H1 (cell line): Measurements from ENCODE around the gene DERL3. TPM values are rescaled to one million over a fixed set of nuclear protein-coding genes. Genes with fewer than 3 reads are reported as not detected.

Experiments used
- CTCF ChIA-PET: fragments of 300-600 bp; sonication (Branson Sonifier 250); formaldehyde crosslinking; loops from one replicate; lab custom pipeline; 2021; ENCODE audit not compliant: partially characterized antibody; lab: Charles Lee
- POLR2A ChIA-PET: fragments of 300-600 bp; sonication (Branson Sonifier 250); formaldehyde crosslinking; loops from one replicate; lab custom pipeline; 2021; ENCODE audit warnings: inconsistent platforms; ENCODE audit not compliant: partially characterized antibody; lab: Charles Lee
- DNase-seq, 2 experiments: peaks; one replicate each; pipeline versions ENCODE4 v3.0.0 to v3.0.0-alpha.2; 2010 to 2022; ENCODE audit warnings: low spot score in 2 of 2, low read depth in 1 of 2, mixed read lengths in 1 of 2
- FAIRE-seq: peaks from 2 replicates; lab custom pipeline; 2011; peaks lifted over from hg19 to GRCh38; lab: Jason Lieb, UNC
- H2AFZ ChIP-seq: 2 replicates; pipeline ENCODE4 v1.8.1; 2012; ENCODE audit warnings: low read length, inconsistent platforms
- H2AK5ac ChIP-seq: 2 replicates; pipeline ENCODE4 v1.6.1; 2013; ENCODE audit warnings: low read depth, low read length
- H2BK120ac ChIP-seq: replicated peaks from 2 replicates; pipeline ENCODE3; 2013; ENCODE audit warnings: low read depth, low read length, inconsistent platforms
- H2BK12ac ChIP-seq: 2 replicates; pipeline ENCODE4 v1.6.1; 2013; ENCODE audit warnings: low read depth, low read length
- H2BK15ac ChIP-seq: 2 replicates; pipeline ENCODE4 v1.6.1; 2013; ENCODE audit warnings: low read length
- H2BK20ac ChIP-seq: 2 replicates; pipeline ENCODE4 v1.6.1; 2013; ENCODE audit warnings: low read length
- H2BK5ac ChIP-seq: 2 replicates; pipeline ENCODE4 v1.6.1; 2013; ENCODE audit warnings: low read depth, low read length
- H3K14ac ChIP-seq: 2 replicates; pipeline ENCODE4 v1.6.1; 2013; ENCODE audit warnings: inconsistent platforms; ENCODE audit not compliant: insufficient read length
- H3K18ac ChIP-seq: 2 replicates; pipeline ENCODE4 v1.6.1; 2013; ENCODE audit warnings: low read length; ENCODE audit errors: extremely low read depth
- H3K23ac ChIP-seq: 2 replicates; pipeline ENCODE4 v1.6.1; 2013; ENCODE audit warnings: inconsistent platforms; ENCODE audit not compliant: insufficient read length
- H3K23me2 ChIP-seq: 2 replicates; pipeline ENCODE4 v1.6.1; 2013; ENCODE audit warnings: low read depth, low read length
- H3K27ac ChIP-seq: 2 replicates; pipeline ENCODE4 v1.6.1; 2011; ENCODE audit warnings: low read depth, low read length, inconsistent platforms
- H3K27me3 ChIP-seq, 4 experiments: replicated peaks in 1 of 4; 1 replicate in 1 of 4; 2 replicates in 3 of 4; pipeline versions ENCODE4 v1.6.1 to v1.8.1; 2011 to 2013; ENCODE audit warnings: low read length in 3 of 4, mild to moderate bottlenecking in 3 of 4, inconsistent platforms in 2 of 4, mixed read lengths in 2 of 4, moderate library complexity in 1 of 4; ENCODE audit not compliant: control insufficient read depth in 3 of 4, insufficient read depth in 3 of 4; ENCODE audit errors: extremely low read depth in 1 of 4
- H3K36me3 ChIP-seq, 4 experiments: 2 replicates each; pipeline versions ENCODE4 v1.6.1 to v1.8.1; 2011 to 2013; ENCODE audit warnings: mild to moderate bottlenecking in 4 of 4, low read length in 3 of 4, moderate library complexity in 2 of 4, control low read depth in 1 of 4, inconsistent platforms in 1 of 4; ENCODE audit not compliant: insufficient read depth in 4 of 4, control insufficient read depth in 2 of 4
- H3K4ac ChIP-seq: replicated peaks from 2 replicates; pipeline ENCODE3; 2013; ENCODE audit warnings: low read length, low read depth, mixed read lengths, inconsistent platforms; ENCODE audit not compliant: insufficient read length
- H3K4me1 ChIP-seq, 4 experiments: replicated peaks in 1 of 4; 1 replicate in 1 of 4; 2 replicates in 3 of 4; pipeline versions ENCODE4 v1.6.1 to v1.8.1; 2011 to 2013; ENCODE audit warnings: low read length in 3 of 4, inconsistent platforms in 2 of 4, mixed read lengths in 1 of 4; ENCODE audit not compliant: insufficient read depth in 4 of 4, control insufficient read depth in 3 of 4
- H3K4me2 ChIP-seq, 2 experiments: 2 replicates each; pipeline versions ENCODE4 v1.6.1 to v1.8.1; 2011 to 2013; ENCODE audit warnings: low read depth in 2 of 2, low read length in 2 of 2, control low read depth in 1 of 2, inconsistent platforms in 1 of 2, mild to moderate bottlenecking in 1 of 2; ENCODE audit not compliant: insufficient read depth in 1 of 2
- H3K4me3 ChIP-seq, 4 experiments: fragments of 200-600, 300-600 bp in 1 of 4; sonication (generic), shearing (Covaris generic), sonication (Bioruptor Twin) in 1 of 4; 2 replicates each; pipeline versions ENCODE4 v1.5.1 to v1.8.1; 2011 to 2016; ENCODE audit warnings: low read length in 4 of 4, low read depth in 3 of 4, control low read depth in 2 of 4, inconsistent platforms in 2 of 4, mild to moderate bottlenecking in 2 of 4, mixed read lengths in 1 of 4, moderate library complexity in 1 of 4; ENCODE audit not compliant: insufficient read depth in 2 of 4; ENCODE audit errors: extremely low read depth in 1 of 4
- H3K56ac ChIP-seq: replicated peaks from 2 replicates; pipeline ENCODE3; 2013; ENCODE audit warnings: low read depth, mild to moderate bottlenecking, mixed read lengths, low read length, inconsistent platforms; ENCODE audit not compliant: insufficient read length
- H3K79me1 ChIP-seq: 2 replicates; pipeline ENCODE4 v1.6.1; 2013; ENCODE audit warnings: low read depth, low read length, control low read depth
- H3K79me2 ChIP-seq, 2 experiments: 2 replicates each; pipeline versions ENCODE4 v1.6.1 to v1.8.1; 2012 to 2013; ENCODE audit warnings: low read length in 2 of 2, mild to moderate bottlenecking in 2 of 2, inconsistent platforms in 1 of 2; ENCODE audit not compliant: insufficient read depth in 2 of 2, control insufficient read depth in 1 of 2
- H3K9ac ChIP-seq, 4 experiments: replicated peaks in 1 of 4; 1 replicate in 1 of 4; 2 replicates in 3 of 4; pipeline versions ENCODE4 v1.6.1 to v1.8.1; 2011 to 2013; ENCODE audit warnings: low read depth in 3 of 4, low read length in 3 of 4, control low read depth in 2 of 4, mild to moderate bottlenecking in 2 of 4, moderate library complexity in 2 of 4, inconsistent platforms in 1 of 4; ENCODE audit errors: extremely low read depth in 1 of 4
- H3K9me3 ChIP-seq, 2 experiments: 2 replicates each; pipeline versions ENCODE4 v1.6.1 to v1.8.1; 2012 to 2013; ENCODE audit warnings: mild to moderate bottlenecking in 2 of 2, moderate library complexity in 2 of 2, control low read depth in 1 of 2, inconsistent platforms in 1 of 2, low read depth in 1 of 2, low read length in 1 of 2, mixed read lengths in 1 of 2; ENCODE audit not compliant: insufficient read depth in 2 of 2
- H4K20me1 ChIP-seq, 2 experiments: replicated peaks in 1 of 2; 2 replicates each; pipeline versions ENCODE3 to v1.8.1; 2011 to 2013; ENCODE audit warnings: inconsistent platforms in 2 of 2, low read length in 2 of 2, mild to moderate bottlenecking in 1 of 2; ENCODE audit not compliant: insufficient read depth in 2 of 2, control insufficient read depth in 1 of 2
- H4K5ac ChIP-seq: 2 replicates; pipeline ENCODE4 v1.6.1; 2013; ENCODE audit warnings: low read length, low read depth, mixed read lengths, inconsistent platforms; ENCODE audit not compliant: insufficient read length
- H4K8ac ChIP-seq: 2 replicates; pipeline ENCODE4 v1.8.0; 2013; ENCODE audit warnings: mild to moderate bottlenecking, moderate library complexity, low read length, inconsistent platforms; ENCODE audit not compliant: insufficient read depth; ENCODE audit errors: extremely low read depth
- H4K91ac ChIP-seq: replicated peaks from 2 replicates; pipeline ENCODE3; 2013; ENCODE audit warnings: low read length, mixed read lengths, inconsistent platforms; ENCODE audit not compliant: insufficient read length
- CTBP2 ChIP-seq: IDR thresholded peaks from 2 replicates; pipeline ENCODE4 v1.7.0; 2011; ENCODE audit warnings: borderline replicate concordance, mild to moderate bottlenecking, moderate library complexity, mixed read lengths, low read length; ENCODE audit not compliant: insufficient read depth, insufficient read length
- FOSL1 ChIP-seq: IDR thresholded peaks from 2 replicates; pipeline ENCODE4 v1.6.1; 2011; ENCODE audit warnings: mild to moderate bottlenecking, low read depth, low read length, moderate library complexity; ENCODE audit not compliant: insufficient read depth
- GTF2F1 ChIP-seq: IDR thresholded peaks from 2 replicates; pipeline ENCODE4 v1.6.1; 2012; ENCODE audit warnings: low read depth, low read length, improper control_type of control experiment, borderline replicate concordance
- KDM1A ChIP-seq: fragments of 200-600, 300-600 bp; sonication (generic); IDR thresholded peaks from 2 replicates; pipeline ENCODE4 v1.7.1; 2016; ENCODE audit warnings: mild to moderate bottlenecking, low read length, borderline replicate concordance
- KDM4A ChIP-seq: IDR thresholded peaks from one replicate; pipeline ENCODE4 v1.7.1; 2012; ENCODE audit warnings: low read depth, mild to moderate bottlenecking, moderate library complexity, low read length, inconsistent platforms; ENCODE audit not compliant: severe bottlenecking
- MAFK ChIP-seq: IDR thresholded peaks from 2 replicates; pipeline ENCODE4 v1.6.1; 2012; ENCODE audit warnings: low read depth, mild to moderate bottlenecking, improper control_type of control experiment, low read length
- SP4 ChIP-seq: IDR thresholded peaks from 2 replicates; pipeline ENCODE4 v1.6.1; 2012; ENCODE audit warnings: low read length, inconsistent platforms
- SUZ12 ChIP-seq: fragments of 200-600 bp; sonication (generic); IDR thresholded peaks from 2 replicates; pipeline ENCODE4 v1.6.1; 2012; ENCODE audit warnings: mild to moderate bottlenecking, inconsistent platforms, low read length, moderate library complexity, mixed read lengths
- WGBS, 2 experiments: shearing (Covaris generic) in 1 of 2; methylation state at CpG; one replicate each; pipeline versions ENCODE4 v1.1.6 to v1.1.7; 2013 to 2015; ENCODE audit warnings: low lambda C conversion rate in 2 of 2, mixed read lengths in 2 of 2, inconsistent platforms in 1 of 2, low coverage in 1 of 2, missing lambda C conversion rate in 1 of 2; ENCODE audit not compliant: insufficient replicate concordance in 2 of 2, insufficient coverage in 1 of 2, insufficient read length in 1 of 2; ENCODE audit errors: extremely low coverage in 1 of 2, missing lambda C conversion rate in 1 of 2; 5-methylcytosine and 5-hydroxymethylcytosine counted together
- polyA plus RNA-seq, 7 experiments: library from polyadenylated mRNA; depleted of rRNA in 3 of 7; stranded (reverse) in 5 of 7; unstranded in 2 of 7; fragments of >200 nt in 5 of 7; fragments of 200-250 nt in 2 of 7; gene quantifications; 1 replicate in 5 of 7; 2 replicates in 1 of 7; 4 replicates in 1 of 7; pipeline versions ENCODE4 v1.2.1 to v1.2.3, GENCODE V29; 2011 to 2013; ENCODE audit warnings: missing spikeins in 2 of 7, mixed read lengths in 2 of 7
- total RNA-seq: library from RNA; stranded (reverse); fragmentation: NEBNext Ultra II Directional; extraction: Animal tissue kit (Norgen Biotek cat#: 25700); gene quantifications from 2 replicates; pipeline ENCODE4 v1.2.1, GENCODE V29; 2021
- TF ChIP-seq, protein P1 (sequence below), 3 experiments: IDR thresholded peaks; 1 replicate in 2 of 3; 2 replicates in 1 of 3; pipeline versions ENCODE4 v1.5.1 to v1.6.1; 2011; ENCODE audit warnings: low read length in 3 of 3, mild to moderate bottlenecking in 3 of 3, inconsistent platforms in 2 of 3, low read depth in 1 of 3, moderate library complexity in 1 of 3; ENCODE audit not compliant: insufficient read depth in 1 of 3; ENCODE audit errors: control extremely low read depth in 1 of 3
- TF ChIP-seq, protein P2 (sequence below): IDR thresholded peaks from 2 replicates; pipeline ENCODE4 v1.6.1; 2012; ENCODE audit warnings: inconsistent platforms

DERL3 gene
- total and polyA plus RNA-seq, 2 of the 8 experiments (the other 6 are each of a cell fraction or from before 2014, with no cell fraction given) = 8.7 to 19.5 TPM

DNA sequence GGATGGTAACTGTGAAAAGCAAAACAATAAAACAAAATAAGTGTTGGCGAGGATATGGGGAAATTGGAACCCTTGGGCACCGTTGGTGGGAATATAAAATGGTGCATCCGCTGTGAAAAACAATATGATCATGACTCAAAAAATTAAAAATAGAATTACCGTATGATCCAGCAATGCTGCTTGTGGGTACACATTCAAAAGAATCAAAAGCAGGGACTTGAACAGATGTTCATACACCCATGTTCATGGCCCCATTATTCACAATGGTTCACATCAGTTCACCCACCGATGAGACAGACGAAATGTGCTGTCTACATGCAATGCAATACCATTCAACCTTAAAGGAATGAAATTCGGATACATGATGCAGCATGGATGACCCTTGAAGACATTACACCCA, 1.2 kb upstream of the DERL3 start:
- WGBS, 2 experiments = 88% methylated on average over 7 of the region's 7 CpGs; no CpG with 5 or more reads in 1 of the 2 experiments
- H3K4me2 ChIP-seq = peak overlapping the region in 1 of 2 experiments; percentile 54; a peak in 1 of 4 replicates
- FAIRE-seq = no peak
- no peak for TF ChIP-seq MAFK
- TF ChIP-seq GTF2F1 = no peak
- TF ChIP-seq FOSL1 = no peak
- TF ChIP-seq SP4 = no peak
- no peak for TF ChIP-seq KDM1A
- TF ChIP-seq, protein P1, sequence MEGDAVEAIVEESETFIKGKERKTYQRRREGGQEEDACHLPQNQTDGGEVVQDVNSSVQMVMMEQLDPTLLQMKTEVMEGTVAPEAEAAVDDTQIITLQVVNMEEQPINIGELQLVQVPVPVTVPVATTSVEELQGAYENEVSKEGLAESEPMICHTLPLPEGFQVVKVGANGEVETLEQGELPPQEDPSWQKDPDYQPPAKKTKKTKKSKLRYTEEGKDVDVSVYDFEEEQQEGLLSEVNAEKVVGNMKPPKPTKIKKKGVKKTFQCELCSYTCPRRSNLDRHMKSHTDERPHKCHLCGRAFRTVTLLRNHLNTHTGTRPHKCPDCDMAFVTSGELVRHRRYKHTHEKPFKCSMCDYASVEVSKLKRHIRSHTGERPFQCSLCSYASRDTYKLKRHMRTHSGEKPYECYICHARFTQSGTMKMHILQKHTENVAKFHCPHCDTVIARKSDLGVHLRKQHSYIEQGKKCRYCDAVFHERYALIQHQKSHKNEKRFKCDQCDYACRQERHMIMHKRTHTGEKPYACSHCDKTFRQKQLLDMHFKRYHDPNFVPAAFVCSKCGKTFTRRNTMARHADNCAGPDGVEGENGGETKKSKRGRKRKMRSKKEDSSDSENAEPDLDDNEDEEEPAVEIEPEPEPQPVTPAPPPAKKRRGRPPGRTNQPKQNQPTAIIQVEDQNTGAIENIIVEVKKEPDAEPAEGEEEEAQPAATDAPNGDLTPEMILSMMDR (IDR thresholded peaks at IDR 0.05; ENCODE audit: control extremely low read depth in 1 of 3, insufficient read depth in 1 of 3, low read depth in 1 of 3, low read length in 3 of 3) = no peak
- TF ChIP-seq KDM4A = no peak
- no peak for TF ChIP-seq SUZ12
- TF ChIP-seq CTBP2 = no peak
- TF ChIP-seq, protein P2, sequence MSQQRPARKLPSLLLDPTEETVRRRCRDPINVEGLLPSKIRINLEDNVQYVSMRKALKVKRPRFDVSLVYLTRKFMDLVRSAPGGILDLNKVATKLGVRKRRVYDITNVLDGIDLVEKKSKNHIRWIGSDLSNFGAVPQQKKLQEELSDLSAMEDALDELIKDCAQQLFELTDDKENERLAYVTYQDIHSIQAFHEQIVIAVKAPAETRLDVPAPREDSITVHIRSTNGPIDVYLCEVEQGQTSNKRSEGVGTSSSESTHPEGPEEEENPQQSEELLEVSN = no peak

More for the DNA sequence above, 1.2 kb upstream of the DERL3 start:
- no peak overlapping the region for H3K4ac ChIP-seq
- no peak overlapping the region for H4K5ac ChIP-seq
- H2AK5ac ChIP-seq = no peak overlapping the region
- ChIA-PET CTCF (interaction anchor here (0.6 kb wide), 1 partner anchor 10 kb away, joined by 3 read pairs; no protein-coding TSS in a partner anchor), POLR2A (no interaction called here)
- no peak overlapping the region for H4K91ac ChIP-seq
- H3K18ac ChIP-seq = no peak overlapping the region
- H3K4me3 ChIP-seq = no peak overlapping the region
- peaks cover 0 to 15% (median 10%) of the 10 kb centered on the region in 4 experiments; a peak in 5 of 7 replicates for H3K4me1 ChIP-seq
- no peaks in the 10 kb centered on the region for H3K79me2 ChIP-seq
- H3K23me2 ChIP-seq = peaks cover 12% of the 10 kb centered on the region; the same call in 1 of the 2 replicates
- peaks cover 0 to 10% (median 2%) of the 10 kb centered on the region in 4 experiments; a peak in 2 of 8 replicates for H3K36me3 ChIP-seq
- H3K23ac ChIP-seq = no peak overlapping the region
- H3K27me3 ChIP-seq = peaks cover 0 to 2% (median under 1%) of the 10 kb centered on the region in 4 experiments; a peak in 2 of 7 replicates
- H2AFZ ChIP-seq = no peak overlapping the region
- no peak overlapping the region for H3K14ac ChIP-seq
- H2BK120ac ChIP-seq = no peak overlapping the region
- H2BK5ac ChIP-seq = no peak overlapping the region
- H3K56ac ChIP-seq = no peak overlapping the region
- no peak overlapping the region for H3K27ac ChIP-seq
- H4K8ac ChIP-seq = no peak overlapping the region
- peak overlapping the region; percentile 88 for H2BK12ac ChIP-seq
- peak overlapping the region; percentile 88; the same call in 1 of the 2 replicates for H2BK15ac ChIP-seq
- peaks cover 0 to 8% of the 10 kb centered on the region in 2 experiments for H4K20me1 ChIP-seq
- no peaks in the 10 kb centered on the region for H3K9me3 ChIP-seq
- no peak for DNase-seq
- H3K79me1 ChIP-seq = no peaks in the 10 kb centered on the region
- H3K9ac ChIP-seq = no peak overlapping the region
- no peak overlapping the region for H2BK20ac ChIP-seq
